Globus pallidus (tissue), 1 donor: ENCODE data around the gene AMOTL1.
"Not testable (repeated sequence)": the region's sequence is repeated elsewhere in the genome, so short reads cannot be mapped to it uniquely, and the experiment has no call there.

Experiments
- DNase-seq: peaks from one replicate; pipeline ENCODE4 v3.0.0-alpha.2; 2015; ENCODE audit warnings: low spot score

Gene AMOTL1

GRCh38 chr11:94771390-94771789 lies 3.2 kb downstream of the AMOTL1 start:
- no peak for DNase-seq

DNA sequence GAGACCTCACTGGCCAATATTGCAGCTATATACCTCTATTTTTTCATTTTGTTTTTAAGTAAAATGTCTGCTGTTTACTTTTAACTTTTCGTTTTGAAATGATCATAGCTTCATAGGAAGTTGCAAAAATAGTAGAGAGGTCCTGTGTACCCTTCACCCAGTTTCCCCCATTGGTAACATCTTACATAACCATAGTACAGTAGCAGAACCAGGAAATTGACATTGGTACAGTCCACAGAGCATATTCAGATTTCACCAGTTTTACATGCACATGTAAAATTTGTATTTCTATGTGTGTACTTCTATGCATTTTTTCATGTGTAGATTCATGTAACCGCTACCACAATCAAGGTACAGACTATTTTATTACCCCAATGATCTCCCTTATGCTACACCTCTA lies 3.8 kb downstream of the AMOTL1 start:
- no peak for DNase-seq

- DNase-seq: no peak
Observed at GRCh38 chr11:94773842-94774241, 5.7 kb downstream of the AMOTL1 start.

DNA sequence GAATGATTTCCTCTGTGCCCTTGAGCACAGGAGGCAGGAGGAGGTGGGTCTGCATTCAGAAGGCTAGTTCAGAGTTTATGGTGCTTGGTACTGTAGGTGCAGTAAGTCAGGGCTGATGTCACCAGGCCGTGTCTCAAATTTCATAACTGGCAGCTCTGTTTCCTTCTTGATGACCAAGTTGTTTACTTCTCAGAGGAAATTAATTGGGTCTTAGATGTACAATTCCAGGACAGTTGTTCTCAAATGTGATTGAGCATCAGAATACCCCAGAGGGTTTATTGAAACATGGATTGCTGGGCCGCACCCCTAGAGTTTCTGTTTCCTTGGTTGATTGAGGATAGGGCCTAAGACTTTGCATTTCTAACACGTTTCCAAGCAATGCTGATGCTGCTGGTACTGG lies 6.2 kb downstream of the AMOTL1 start:
- DNase-seq: no peak

DNA sequence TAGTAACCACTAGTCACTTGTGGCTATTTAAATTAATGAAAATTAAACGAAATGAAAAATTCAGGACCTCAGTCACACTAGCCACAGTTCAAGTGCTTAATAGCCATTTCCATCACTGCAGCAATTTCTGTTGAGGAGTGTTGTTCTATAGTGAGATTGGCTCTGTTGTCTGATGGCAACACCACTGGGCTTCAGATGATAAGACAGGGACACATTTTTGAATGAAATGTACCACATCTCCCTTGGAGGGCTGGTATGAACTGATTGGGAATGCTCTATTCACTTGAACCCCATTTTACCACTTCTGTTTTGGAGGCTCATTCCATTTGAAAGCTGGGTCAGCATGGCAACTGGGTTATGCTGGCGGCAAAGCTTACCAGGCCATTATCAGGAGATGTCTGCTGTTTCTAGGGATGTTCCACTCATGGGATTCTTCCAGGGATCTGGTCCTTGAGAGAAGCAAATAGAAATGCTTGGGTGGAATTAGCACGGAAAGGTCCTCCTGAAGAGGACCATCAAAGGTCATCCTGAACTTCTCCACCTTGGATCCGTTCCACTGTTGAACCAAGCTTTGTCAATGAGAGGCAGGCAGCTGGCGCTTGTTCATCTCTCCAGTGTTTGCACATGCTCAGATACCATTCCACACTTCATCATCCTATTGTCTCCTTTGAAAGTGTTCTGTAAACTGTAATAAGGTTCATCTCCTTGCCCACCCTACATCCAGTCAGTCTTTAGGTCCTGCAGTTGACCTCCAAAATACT lies 7.6 kb downstream of the AMOTL1 start:
- DNase-seq: no peak

DNA sequence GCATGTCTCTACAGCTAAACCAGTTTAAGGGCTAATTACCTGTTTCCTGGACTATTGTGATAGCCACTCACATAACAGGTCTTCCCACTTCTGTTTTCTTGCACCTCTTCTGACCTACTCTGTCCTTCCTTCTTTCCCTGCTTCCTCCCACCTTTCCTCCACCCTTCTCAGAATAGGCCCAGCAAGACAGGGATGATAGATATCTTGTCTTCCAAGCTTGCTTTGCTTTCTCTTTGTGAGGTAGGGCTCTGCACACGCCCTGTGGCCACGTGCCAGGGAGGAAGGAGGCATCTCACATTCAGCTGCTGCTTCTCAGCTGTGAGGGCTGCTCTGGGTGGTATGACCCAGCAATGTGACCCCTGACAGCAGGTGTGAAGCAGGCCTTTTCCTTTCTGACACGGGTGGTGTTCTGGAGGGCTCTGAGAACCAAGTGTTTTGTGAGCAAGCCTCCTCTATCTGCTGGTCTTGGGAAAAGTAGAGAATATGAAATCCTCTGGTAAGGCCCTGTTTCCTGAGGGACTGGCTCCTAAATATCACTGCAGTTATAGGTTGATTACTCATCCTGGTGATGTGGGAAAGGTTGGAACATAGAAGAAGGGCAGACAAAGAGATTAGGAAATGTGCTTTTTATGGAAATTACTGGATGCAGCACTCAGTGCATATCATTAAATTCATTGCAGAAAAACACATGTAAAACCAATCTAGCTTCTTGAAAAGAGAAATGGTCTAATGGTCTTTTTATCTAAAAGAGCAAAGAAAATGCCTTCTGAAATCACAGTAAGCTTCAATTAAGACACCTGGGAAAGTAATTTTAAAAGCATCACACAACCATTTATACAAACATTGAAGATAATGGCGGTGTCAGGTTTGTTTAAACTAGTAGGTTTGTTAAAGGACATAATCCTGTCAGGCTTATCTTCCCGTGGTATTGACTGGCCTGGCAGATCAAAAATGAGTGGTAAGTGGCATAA lies 8.5 kb downstream of the AMOTL1 start:
- no peak for DNase-seq

DNA sequence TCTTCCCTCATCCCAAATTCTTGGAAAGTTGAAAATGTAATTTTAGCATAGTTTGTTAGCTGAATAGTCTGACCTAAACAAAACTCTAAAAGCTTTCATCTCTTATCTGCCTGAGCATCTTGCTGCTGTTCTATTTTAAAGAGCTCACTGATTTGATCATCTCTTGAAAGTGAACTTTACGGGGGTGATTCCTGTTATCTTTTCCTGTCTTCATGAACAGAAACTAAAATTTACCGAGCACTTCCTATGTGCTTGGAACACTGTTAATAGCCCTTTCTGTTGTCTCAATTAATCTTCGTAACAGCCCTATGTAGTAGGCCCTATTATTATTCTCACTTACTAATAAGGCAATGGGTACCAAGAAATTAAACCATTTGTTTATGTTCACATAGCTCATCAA lies 12.3 kb downstream of the AMOTL1 start:
- DNase-seq: no peak

DNA sequence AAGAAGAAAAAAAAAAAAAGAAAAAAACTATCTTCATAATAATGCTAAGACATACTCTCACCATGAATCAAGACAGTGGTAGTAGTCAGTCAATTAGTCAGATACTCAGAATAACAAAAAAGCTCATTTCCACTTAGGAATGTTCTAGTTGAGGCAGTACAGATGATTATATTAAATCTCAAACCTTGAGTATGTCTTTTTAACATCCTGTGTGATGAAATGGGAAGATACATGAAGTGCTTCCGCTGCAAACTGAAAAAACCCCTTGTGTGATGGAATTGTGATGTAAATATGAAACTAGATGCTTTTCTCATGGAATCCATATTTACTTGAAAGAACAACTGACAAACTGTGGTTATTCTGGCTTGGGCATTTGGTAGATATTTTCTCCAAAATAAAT lies 13.7 kb downstream of the AMOTL1 start:
- no peak for DNase-seq

GRCh38 chr11:94782446-94782845 lies 14.3 kb downstream of the AMOTL1 start:
- DNase-seq: no peak

GRCh38 chr11:94784884-94785283 lies 16.7 kb downstream of the AMOTL1 start:
- DNase-seq: no peak

DNA sequence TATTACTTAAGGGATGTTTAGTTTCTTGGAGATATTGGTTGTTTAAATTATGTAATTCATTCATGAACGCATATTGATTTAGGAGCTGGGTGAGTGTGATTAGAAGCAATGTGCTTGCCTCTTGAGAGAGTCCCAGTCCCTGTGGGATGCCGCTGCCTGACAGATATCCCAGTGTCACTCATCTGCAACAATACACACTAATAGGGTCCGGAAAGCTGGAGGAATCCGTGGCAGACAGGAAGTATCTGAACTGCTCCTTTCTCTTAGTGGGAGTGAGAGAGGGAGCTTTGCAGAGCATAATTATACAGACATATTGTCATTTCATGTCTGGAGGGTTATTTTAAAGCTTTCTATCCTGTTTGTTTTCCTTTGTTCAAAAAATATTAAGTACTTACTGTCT lies 17.4 kb downstream of the AMOTL1 start:
- no peak for DNase-seq

GRCh38 chr11:94786264-94787126 lies 18.3 kb downstream of the AMOTL1 start:
- peak; percentile 20 for DNase-seq

- no peak for DNase-seq
Observed at GRCh38 chr11:94787801-94788200, 19.6 kb downstream of the AMOTL1 start.

DNA sequence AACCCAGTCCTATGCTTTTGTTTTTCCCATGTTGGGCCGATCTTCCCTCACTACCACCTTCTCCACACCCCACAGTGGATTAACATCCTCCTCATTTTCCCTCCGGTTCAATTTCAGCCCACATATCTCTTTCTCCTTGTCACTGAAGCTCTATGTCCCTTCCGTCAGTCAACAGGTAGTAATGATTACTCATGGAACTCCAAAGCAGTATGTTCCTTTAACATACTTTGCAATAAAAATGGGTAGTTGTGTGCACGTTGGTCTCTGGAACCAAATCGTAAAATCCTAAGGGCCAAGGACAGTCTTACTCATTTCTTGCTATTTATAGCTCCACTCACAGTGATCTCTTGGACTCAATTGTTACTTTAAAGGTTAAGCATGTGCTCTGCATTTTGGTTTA lies 20.2 kb downstream of the AMOTL1 start:
- DNase-seq: no peak

GRCh38 chr11:94790197-94790596 lies 22.0 kb downstream of the AMOTL1 start:
- no peak for DNase-seq

- DNase-seq: no peak
Observed at GRCh38 chr11:94790661-94791180, 22.6 kb downstream of the AMOTL1 start.

GRCh38 chr11:94791216-94791889 lies 23.2 kb downstream of the AMOTL1 start:
- no peak for DNase-seq

DNA sequence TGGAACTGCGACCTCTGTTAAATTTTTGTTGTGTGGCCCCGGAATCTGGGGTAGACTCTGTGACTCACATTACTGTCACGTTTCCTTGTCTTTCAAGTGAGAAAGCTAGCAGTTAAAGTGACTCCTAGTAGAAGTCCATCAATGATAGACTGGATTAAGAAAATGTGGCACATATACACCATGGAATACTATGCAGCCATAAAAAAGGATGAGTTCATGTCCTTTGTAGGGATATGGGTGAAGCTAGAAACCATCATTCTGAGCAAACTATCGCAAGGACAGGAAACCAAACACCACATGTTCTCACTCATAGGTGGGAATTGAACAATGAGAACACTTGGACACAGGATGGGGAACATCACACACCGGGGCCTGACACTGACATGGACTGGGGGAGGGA lies 23.8 kb downstream of the AMOTL1 start:
- not testable (repeated sequence) for DNase-seq

GRCh38 chr11:94792451-94792850 lies 24.3 kb downstream of the AMOTL1 start:
- no peak for DNase-seq

DNA sequence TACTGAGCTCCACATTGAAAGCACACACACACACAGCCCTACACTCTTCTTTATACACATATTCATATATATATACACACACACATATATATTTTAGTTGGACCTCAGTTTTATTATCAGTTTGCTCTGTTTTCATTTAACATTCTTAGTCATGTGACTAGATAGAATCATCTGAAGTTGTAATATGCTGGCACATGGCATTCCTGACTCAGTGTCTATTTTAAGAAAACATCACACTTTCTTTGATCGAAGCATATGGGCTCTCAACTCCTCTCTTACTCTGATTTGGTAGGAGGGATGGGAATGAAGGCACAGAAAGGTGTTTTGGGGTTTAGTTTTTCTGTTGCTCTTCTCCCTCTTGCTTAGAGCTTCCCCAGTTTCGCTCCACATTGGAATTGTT lies 24.8 kb downstream of the AMOTL1 start:
- DNase-seq: no peak

DNA sequence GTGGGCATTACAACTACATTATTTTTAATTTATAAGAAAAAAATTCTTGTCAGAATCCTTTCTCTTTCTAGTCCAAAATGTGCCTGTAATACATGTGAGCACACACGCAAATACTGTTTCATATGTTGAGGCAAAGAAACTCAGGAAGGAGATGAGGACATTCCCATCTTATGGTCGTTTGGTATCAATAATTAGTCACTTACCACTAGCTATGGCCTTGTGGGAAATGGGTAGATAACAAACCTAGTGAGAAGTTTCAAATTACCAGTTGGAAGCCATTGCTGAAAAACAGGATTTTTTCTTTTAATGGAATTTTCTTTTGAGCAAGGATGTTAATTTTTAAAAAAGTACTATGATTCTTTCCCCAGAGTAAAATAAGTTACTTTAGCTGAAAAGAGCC lies 25.7 kb downstream of the AMOTL1 start:
- DNase-seq: no peak
